ENCODE measurements around the gene CHD9.

GRCh38 chr16:53341792-53342191, 287.0 kb downstream of the CHD9 start:
- no peak for TF ChIP-seq CTCF (IDR thresholded peaks at IDR 0.05; ENCODE audit: insufficient read depth, low read length, poor library complexity, severe bottlenecking)
- no peak for TF ChIP-seq EZH2phosphoT487 (conservative IDR thresholded peaks at IDR 0.05; ENCODE audit: low read length)
